A549 (cell line): ENCODE data around the gene FMOD. TPM values are rescaled to one million over a fixed set of nuclear protein-coding genes. Genes with fewer than 3 reads are reported as not detected.

Experiments used
- ATAC-seq, 2 experiments: fragments of 200-7000 bp in 1 of 2; fragments of >200 bp in 1 of 2; cut with Nextera tagmentation in 1 of 2; cut with Tn5 transposase in 1 of 2; 3 replicates each; pipeline versions ENCODE4 v1.8.0 to v1.9.1; 2018 to 2020; ENCODE audit warnings: mild to moderate bottlenecking in 1 of 2, moderate library complexity in 1 of 2
- CTCF ChIA-PET: fragments of 300-600 bp; sonication (Branson Sonifier 250); formaldehyde crosslinking; extraction: SDS; loops from one replicate; lab custom pipeline; 2021; ENCODE audit warnings: antibody characterized with exemption, inconsistent platforms; lab: Yijun Ruan, JAX
- POLR2A ChIA-PET: fragments of 350-600 bp; formaldehyde crosslinking; extraction: SDS; loops from one replicate; lab custom pipeline; 2021; ENCODE audit warnings: antibody characterized with exemption, inconsistent platforms; lab: Yijun Ruan, JAX
- DNase-seq, 2 experiments: peaks; one replicate each; pipeline versions ENCODE4 v3.0.0 to v3.0.0-alpha.2; 2011 to 2016; ENCODE audit warnings: low read depth in 1 of 2, low spot score in 1 of 2
- FAIRE-seq: peaks from 2 replicates; lab custom pipeline; 2011; peaks lifted over from hg19 to GRCh38; lab: Jason Lieb, UNC
- H3K27ac ChIP-seq, 2 experiments: fragments of >200 bp; sonication (Bioruptor Twin); formaldehyde crosslinking; 3 replicates each; pipeline ENCODE4 v1.5.1; 2016 to 2017
- H3K4me1 ChIP-seq: fragments of >200 bp; sonication (Bioruptor Twin); formaldehyde crosslinking; 3 replicates; pipeline ENCODE4 v1.6.1; 2016
- H3K4me2 ChIP-seq: fragments of >200 bp; sonication (Bioruptor Twin); formaldehyde crosslinking; 3 replicates; pipeline ENCODE4 v1.6.1; 2016
- H3K4me3 ChIP-seq: fragments of >200 bp; sonication (Bioruptor Twin); formaldehyde crosslinking; 3 replicates; pipeline ENCODE4 v1.5.1; 2016
- H3K9me3 ChIP-seq: fragments of >200 bp; sonication (Bioruptor Twin); formaldehyde crosslinking; 3 replicates; pipeline ENCODE4 v1.6.1; 2016
- CHD2 ChIP-seq: fragments of 150-350 bp; IDR thresholded peaks from 2 replicates; pipeline ENCODE4 v1.6.1; 2014; ENCODE audit warnings: low read length; ENCODE audit not compliant: partially characterized antibody
- ELK1 ChIP-seq: fragments of 150-350 bp; IDR thresholded peaks from 2 replicates; pipeline ENCODE4 v1.6.1; 2014; ENCODE audit warnings: low read depth, mild to moderate bottlenecking, low read length
- EP300 ChIP-seq, 2 experiments: fragments of >200 bp; sonication (Bioruptor Twin); formaldehyde crosslinking; IDR thresholded peaks; 2 replicates in 1 of 2; 3 replicates in 1 of 2; pipeline ENCODE4 v1.6.1; 2016 to 2017
- ESRRA ChIP-seq: fragments of 150-350 bp; IDR thresholded peaks from 2 replicates; pipeline ENCODE4 v1.6.1; 2014; ENCODE audit warnings: mild to moderate bottlenecking, low read length, borderline replicate concordance
- FOXS1 ChIP-seq: fragments of 250-450 bp; sonication (Bioruptor Pico); IDR thresholded peaks from 2 replicates; pipeline ENCODE4 v1.5.0; 2020; ENCODE audit warnings: mild to moderate bottlenecking, moderate library complexity
- HDAC2 ChIP-seq: fragments of 200-600 bp; sonication (generic); IDR thresholded peaks from 2 replicates; pipeline ENCODE4 v1.6.1; 2016
- HES2 ChIP-seq: fragments of >200 bp; sonication (Bioruptor Twin); formaldehyde crosslinking; IDR thresholded peaks from 2 replicates; pipeline ENCODE4 v1.6.1; 2016
- HEYL ChIP-seq: fragments of 250-450 bp; sonication (Bioruptor Pico); IDR thresholded peaks from 2 replicates; pipeline ENCODE4 v1.8.0; 2021; ENCODE audit warnings: mild to moderate bottlenecking, moderate library complexity
- JUN ChIP-seq, 2 experiments: fragments of >200 bp; sonication (Bioruptor Twin); formaldehyde crosslinking; IDR thresholded peaks; 2 replicates in 1 of 2; 3 replicates in 1 of 2; pipeline ENCODE4 v1.6.1; 2016 to 2017
- JUNB ChIP-seq: fragments of >200 bp; sonication (Bioruptor Twin); formaldehyde crosslinking; IDR thresholded peaks from 2 replicates; pipeline ENCODE4 v1.6.1; 2016
- MAFK ChIP-seq: fragments of 450-650 bp; IDR thresholded peaks from 2 replicates; pipeline ENCODE4 v1.6.1; 2014; ENCODE audit not compliant: partially characterized antibody
- MAX ChIP-seq: IDR thresholded peaks from 2 replicates; pipeline ENCODE4 v1.6.1; 2012
- MYC ChIP-seq: IDR thresholded peaks from 2 replicates; pipeline ENCODE4 v1.6.1; 2012; ENCODE audit warnings: mild to moderate bottlenecking, inconsistent platforms, low read length, improper control_type of control experiment, borderline replicate concordance
- NFE2L2 ChIP-seq: fragments of 150-350 bp; conservative IDR thresholded peaks from 2 replicates; pipeline ENCODE4 v1.6.1; 2014; ENCODE audit warnings: low read length
- PBX3 ChIP-seq: IDR thresholded peaks from 2 replicates; pipeline ENCODE4 v1.6.1; 2012
- POLR2AphosphoS2 ChIP-seq: conservative IDR thresholded peaks from 2 replicates; pipeline ENCODE4 v1.6.1; 2012; ENCODE audit warnings: low read length, improper control_type of control experiment, inconsistent platforms
- RCOR1 ChIP-seq: fragments of 150-350 bp; IDR thresholded peaks from 2 replicates; pipeline ENCODE4 v1.6.1; 2014; ENCODE audit warnings: antibody characterized with exemption, low read length, low read depth
- TP53 ChIP-seq: fragments of 250-450 bp; sonication (Bioruptor Pico); IDR thresholded peaks from 2 replicates; pipeline ENCODE4 v1.5.0; 2021; ENCODE audit warnings: mild to moderate bottlenecking, moderate library complexity
- USF2 ChIP-seq: fragments of 450-650 bp; IDR thresholded peaks from 2 replicates; pipeline ENCODE4 v1.6.1; 2014; ENCODE audit warnings: antibody characterized with exemption
- ZC3H11A ChIP-seq: fragments of 450-650 bp; IDR thresholded peaks from 2 replicates; pipeline ENCODE4 v1.6.1; 2014; ENCODE audit warnings: antibody characterized with exemption, mild to moderate bottlenecking
- WGBS: methylation state at CpG from one replicate; pipeline ENCODE4 v1.1.6; 2017; ENCODE audit errors: missing lambda C conversion rate; 5-methylcytosine and 5-hydroxymethylcytosine counted together
- polyA plus RNA-seq, 4 experiments: library from polyadenylated mRNA; depleted of rRNA in 3 of 4; stranded (reverse); fragments of >200 nt; fragmentation: RNase III in 1 of 4; extraction: RNeasy Plus Mini Kit Qiagen cat#74134 plus additional on column Dnase treatment in 1 of 4; gene quantifications; 2 replicates in 3 of 4; 3 replicates in 1 of 4; pipeline ENCODE4 v1.2.3, GENCODE V29; 2011 to 2017

The FMOD gene
- polyA plus RNA-seq, 2 of the 4 experiments (the other 2 are of a cell fraction) = 0.03 TPM; not detected in 1

GRCh38 chr1:203354246-203354645 is 3.3 kb upstream of the FMOD start:
- Histone ChIP-seq H3K4me3 (no peak overlapping the region), H3K4me1 (no peaks in the 10 kb centered on the region), H3K9me3 (no peaks in the 10 kb centered on the region), H3K4me2 (no peak overlapping the region), H3K27ac (no peak overlapping the region)
- DNase-seq (no peak), ATAC-seq (no peak), FAIRE-seq (no peak)
- WGBS = 19% methylated on average over 2 of the region's 2 CpGs
- POLR2A ChIA-PET = no interaction called here
- CTCF ChIA-PET = interaction anchor here (0.6 to 15.1 kb wide), 6 partner anchors 12 to 465 kb away, joined by 3 to 223 read pairs (median 4); no protein-coding TSS in a partner anchor
- TF ChIP-seq USF2 = no peak
- no peak for TF ChIP-seq HEYL (CRISPR knock-in tag)
- TF ChIP-seq JUN (IDR thresholded peaks at IDR 0.05) = no peak
- TF ChIP-seq NFE2L2 = no peak
- TF ChIP-seq RCOR1 = no peak

- no peak for FAIRE-seq
- Histone ChIP-seq H3K4me1 (no peaks in the 10 kb centered on the region), H3K27ac (no peak overlapping the region), H3K9me3 (no peaks in the 10 kb centered on the region), H3K4me3 (no peak overlapping the region), H3K4me2 (no peak overlapping the region)
- WGBS = 23% methylated on average over 8 of the region's 8 CpGs
- CTCF ChIA-PET = interaction anchor here (0.8 to 15.1 kb wide), 7 partner anchors 11 to 348 kb away, joined by 3 to 223 read pairs (median 4); no protein-coding TSS in a partner anchor
- POLR2A ChIA-PET = no interaction called here
- ATAC-seq = no peak
- DNase-seq = no peak
- TF ChIP-seq JUNB (no peak), FOXS1 (CRISPR knock-in tag) (no peak), MAFK (no peak), PBX3 (no peak), POLR2AphosphoS2 (no peak), TP53 (CRISPR knock-in tag) (no peak), ESRRA (no peak), MYC (no peak), EP300 (IDR thresholded peaks at IDR 0.05) (no peak), ELK1 (no peak), MAX (no peak), CHD2 (no peak), ZC3H11A (no peak)
These were observed 2.6 kb upstream of the FMOD start for GRCh38 chr1:203353486-203353885.

GRCh38 chr1:203349773-203350524 is 973 bp downstream of the FMOD start:
- no peak overlapping the region for H3K4me3 ChIP-seq
- no peak for ATAC-seq
- WGBS = 34% methylated on average over 2 of the region's 4 CpGs
- ChIA-PET POLR2A (no interaction called here), CTCF (interaction anchor here (0.6 to 23.4 kb wide), 5 partner anchors 8 to 138 kb away, joined by 3 to 510 read pairs (median 7); no protein-coding TSS in a partner anchor)
- no peak overlapping the region for H3K27ac ChIP-seq
- no peak for DNase-seq
- TF ChIP-seq ESRRA (no peak), HES2 (no peak), HDAC2 (no peak)
- H3K9me3 ChIP-seq = no peaks in the 10 kb centered on the region
- FAIRE-seq = no peak
- no peak overlapping the region for H3K4me2 ChIP-seq
- H3K4me1 ChIP-seq = no peaks in the 10 kb centered on the region
